CD4-positive, CD25-positive, alpha-beta regulatory T cell (primary cell): ENCODE results near the gene ABCA9. TPM values are rescaled to one million over a fixed set of nuclear protein-coding genes. Genes with fewer than 3 reads are reported as not detected.
"Not testable (repeated sequence)": the region's sequence is repeated elsewhere in the genome, so short reads cannot be mapped to it uniquely, and the experiment has no call there.

Experiments used
- ATAC-seq, 2 donors: fragments of 150-1000 bp; cut with Tn5 transposase; one replicate each; pipeline ENCODE4 v1.10.0; 2021; ENCODE audit warnings: low read depth in 2 of 2, moderate number of reproducible peaks in 2 of 2, moderate library complexity in 1 of 2
- DNase-seq, 3 donors: peaks; one replicate each; pipeline versions ENCODE4 v3.0.0 to v3.0.0-alpha.2; 2012 to 2022; ENCODE audit warnings: mixed read lengths in 1 of 3
- H3K27ac ChIP-seq: one replicate; pipeline ENCODE4 v1.7.0; 2013; ENCODE audit warnings: mild to moderate bottlenecking, low read length; ENCODE audit not compliant: insufficient read depth, poor library complexity, severe bottlenecking
- H3K27me3 ChIP-seq: one replicate; pipeline ENCODE4 v1.7.0; 2013; ENCODE audit warnings: low read length; ENCODE audit not compliant: control insufficient read depth, insufficient read depth
- H3K36me3 ChIP-seq: one replicate; pipeline ENCODE4 v1.7.0; 2013; ENCODE audit warnings: mild to moderate bottlenecking, low read length, moderate library complexity; ENCODE audit not compliant: control insufficient read depth, insufficient read depth
- H3K4me1 ChIP-seq: 2 replicates; pipeline ENCODE4 v1.7.0; 2013; ENCODE audit warnings: mild to moderate bottlenecking, low read length; ENCODE audit not compliant: insufficient read depth, control insufficient read depth, poor library complexity, severe bottlenecking
- H3K4me3 ChIP-seq: one replicate; pipeline ENCODE4 v1.7.0; 2013; ENCODE audit warnings: low read depth, mild to moderate bottlenecking, low read length, moderate library complexity
- H3K9me3 ChIP-seq, 2 experiments: 1 replicate in 1 of 2; 2 replicates in 1 of 2; pipeline ENCODE4 v1.7.0; 2013; ENCODE audit warnings: low read length in 2 of 2, mild to moderate bottlenecking in 1 of 2, moderate library complexity in 1 of 2; ENCODE audit not compliant: control insufficient read depth in 2 of 2
- H3K27ac Mint-ChIP-seq, 3 donors: one replicate each; pipeline ENCODE4 v1.8.0; 2020 to 2022; ENCODE audit warnings: mild to moderate bottlenecking in 3 of 3, mixed read lengths in 3 of 3, moderate library complexity in 2 of 3
- H3K27me3 Mint-ChIP-seq: one replicate; pipeline ENCODE4 v1.8.0; 2022; ENCODE audit warnings: mild to moderate bottlenecking, mixed read lengths
- H3K36me3 Mint-ChIP-seq: one replicate; pipeline ENCODE4 v1.8.0; 2020; ENCODE audit warnings: mixed read lengths
- H3K4me1 Mint-ChIP-seq, 4 donors: one replicate each; pipeline ENCODE4 v1.8.0; 2020 to 2022; ENCODE audit warnings: mixed read lengths in 4 of 4, mild to moderate bottlenecking in 1 of 4
- H3K4me3 Mint-ChIP-seq, 4 donors: one replicate each; pipeline ENCODE4 v1.8.0; 2020 to 2022; ENCODE audit warnings: mild to moderate bottlenecking in 4 of 4, mixed read lengths in 4 of 4, moderate library complexity in 3 of 4
- H3K9me3 Mint-ChIP-seq, 7 donors: one replicate each; pipeline ENCODE4 v1.8.0; 2020 to 2022; ENCODE audit warnings: mixed read lengths in 7 of 7, mild to moderate bottlenecking in 3 of 7, moderate library complexity in 2 of 7
- polyA plus RNA-seq, 4 donors: library from polyadenylated mRNA; unstranded; fragments of 300-500 nt; fragmentation: Illumina TruSeq; gene quantifications; one replicate each; pipeline ENCODE4 v1.2.3, GENCODE V29; 2021
- total RNA-seq: library from RNA; stranded (reverse); gene quantifications from one replicate; pipeline ENCODE4 v1.2.3, GENCODE V29; 2022

ABCA9 gene
- total and polyA plus RNA-seq, 5 donors from 2014 or later: not detected

DNA sequence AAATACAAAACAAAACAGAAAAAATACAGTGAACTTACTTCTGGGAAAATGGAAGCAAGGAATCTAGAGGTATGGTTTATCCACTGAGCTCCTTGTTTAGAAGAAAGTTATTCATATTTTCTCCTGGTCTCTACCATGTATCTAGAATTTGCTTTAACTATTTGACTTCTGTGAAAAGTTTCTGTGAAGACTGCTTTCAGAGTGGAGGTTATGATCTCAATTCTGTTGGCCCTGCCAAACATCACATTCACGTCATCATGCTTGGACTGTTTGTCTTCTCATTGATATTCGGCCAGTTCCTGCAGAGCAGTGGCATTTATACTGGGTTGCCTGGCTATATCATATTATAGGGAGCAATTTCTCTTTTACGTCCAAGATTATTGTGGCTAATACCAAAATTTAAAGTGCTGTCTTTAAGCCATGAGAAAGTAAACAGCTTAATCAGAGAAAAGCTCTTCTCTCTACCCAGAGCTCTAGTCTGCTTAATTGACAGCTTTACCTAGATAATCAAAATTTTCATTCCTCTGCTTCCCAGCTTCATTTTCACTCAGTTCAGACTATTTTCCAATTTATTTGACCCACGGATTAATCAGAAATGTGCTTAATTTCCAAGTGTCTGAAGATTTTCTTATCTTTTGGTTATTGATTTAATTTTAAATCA is 105.4 kb downstream of the ABCA9 start, which contains the start of gene ABCA8:
Gene ABCA8, minus strand, starts transcription at position 212 of the 661 bp plus-strand sequence. CDS start 13,358 bp downstream, outside the sequence.
- Mint-ChIP-seq H3K4me3 (no peak within 1 kb of the TSS), H3K9me3 (no peaks in the 10 kb centered on the region), H3K27ac (no peak within 1 kb of the TSS), H3K27me3 (no peaks in the 10 kb centered on the region), H3K4me1 (no peaks in the 10 kb centered on the region), H3K36me3 (no peaks in the 10 kb centered on the region)
- ATAC-seq: no peak
- Histone ChIP-seq H3K27ac (no peak within 1 kb of the TSS), H3K36me3 (no peaks in the 10 kb centered on the region), H3K4me1 (no peaks in the 10 kb centered on the region), H3K27me3 (no peaks in the 10 kb centered on the region), H3K9me3 (no peaks in the 10 kb centered on the region), H3K4me3 (no peak within 1 kb of the TSS)
- DNase-seq: no peak

DNA sequence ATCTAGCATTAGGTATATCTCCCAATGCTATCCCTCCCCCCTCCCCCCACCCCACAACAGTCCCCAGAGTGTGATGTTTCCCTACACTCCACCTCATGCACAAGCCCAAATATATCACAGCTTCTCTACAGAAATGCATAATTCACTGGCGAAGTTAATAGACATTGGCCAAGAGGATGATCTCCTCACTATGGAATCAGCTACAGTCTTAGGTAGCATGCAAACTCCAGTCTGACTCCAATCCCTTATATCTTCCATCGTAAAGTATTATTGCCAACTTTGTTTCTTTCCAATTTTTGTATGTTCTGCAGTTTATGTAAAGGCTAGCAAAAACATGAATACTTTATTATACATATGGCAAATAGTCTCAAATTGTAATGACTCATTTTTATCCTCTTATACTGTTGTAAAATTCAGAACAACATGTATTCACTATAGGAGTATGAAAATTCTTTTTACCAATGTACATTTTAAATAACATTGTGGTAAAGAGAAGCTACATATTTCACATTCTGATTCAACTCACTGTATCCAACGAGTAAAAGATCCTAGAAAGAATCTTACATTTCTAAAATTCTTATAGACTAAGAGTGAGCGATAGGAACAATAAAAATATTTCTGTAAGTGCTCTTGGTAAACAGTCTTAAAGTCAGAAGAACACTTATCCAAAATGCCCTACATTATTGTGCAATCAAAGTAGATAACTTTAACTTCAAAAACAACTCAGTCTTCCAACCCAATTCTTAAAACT is 106.4 kb downstream of the ABCA9 start:
- Mint-ChIP-seq H3K4me1 (no peaks in the 10 kb centered on the region), H3K9me3 (peaks cover 0 to under 1% (median 0%) of the 10 kb centered on the region in 7 donors), H3K27ac (no peak overlapping the region), H3K4me3 (no peak overlapping the region), H3K27me3 (no peaks in the 10 kb centered on the region), H3K36me3 (no peaks in the 10 kb centered on the region)
- Histone ChIP-seq H3K27ac (no peak overlapping the region), H3K4me3 (no peak overlapping the region), H3K4me1 (no peaks in the 10 kb centered on the region), H3K27me3 (no peaks in the 10 kb centered on the region), H3K36me3 (no peaks in the 10 kb centered on the region), H3K9me3 (no peaks in the 10 kb centered on the region)
- DNase-seq (no peak), ATAC-seq (no peak)

DNA sequence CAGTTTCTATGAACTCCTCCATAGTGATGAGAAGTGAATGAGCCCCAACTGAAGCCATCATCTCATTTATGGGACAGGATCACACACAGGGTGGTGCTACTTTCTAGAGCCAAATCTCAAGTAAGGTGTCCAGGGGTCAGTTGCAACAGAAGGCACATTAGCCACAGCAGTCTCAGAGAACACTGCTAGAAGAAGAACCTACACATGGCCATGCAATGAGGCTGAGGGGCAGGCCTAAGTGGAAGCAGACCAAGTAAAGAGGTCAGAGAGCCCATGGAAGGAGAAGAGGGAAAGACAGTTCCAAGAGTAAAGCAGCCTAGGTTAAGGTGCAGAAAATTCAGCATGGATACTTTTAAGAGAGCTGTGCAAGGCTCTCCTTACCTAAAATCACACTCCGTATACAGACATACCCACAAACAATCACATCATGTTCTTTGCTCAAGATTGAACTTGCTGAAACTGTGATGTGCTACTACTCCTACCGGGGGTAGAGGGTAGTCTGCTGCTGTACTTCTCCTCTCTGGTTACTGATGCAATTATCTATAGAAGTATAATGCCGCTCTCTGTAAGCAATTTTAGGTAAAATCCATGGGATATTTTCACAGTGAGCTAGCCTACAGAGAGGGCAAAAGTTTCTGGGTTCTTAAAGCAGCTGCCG is 107.3 kb downstream of the ABCA9 start:
- DNase-seq (no peak), ATAC-seq (no peak)
- H3K27me3 ChIP-seq: no peaks in the 10 kb centered on the region
- no peak overlapping the region for H3K27ac Mint-ChIP-seq
- no peaks in the 10 kb centered on the region for H3K27me3 Mint-ChIP-seq
- H3K4me3 Mint-ChIP-seq: no peak overlapping the region
- H3K36me3 ChIP-seq: no peaks in the 10 kb centered on the region
- H3K9me3 Mint-ChIP-seq: peaks cover 0 to 3% (median 0%) of the 10 kb centered on the region in 7 donors
- H3K4me1 ChIP-seq: no peaks in the 10 kb centered on the region
- no peaks in the 10 kb centered on the region for H3K36me3 Mint-ChIP-seq
- H3K4me3 ChIP-seq: no peak overlapping the region
- H3K4me1 Mint-ChIP-seq: no peaks in the 10 kb centered on the region
- no peaks in the 10 kb centered on the region for H3K9me3 ChIP-seq
- H3K27ac ChIP-seq: no peak overlapping the region

DNA sequence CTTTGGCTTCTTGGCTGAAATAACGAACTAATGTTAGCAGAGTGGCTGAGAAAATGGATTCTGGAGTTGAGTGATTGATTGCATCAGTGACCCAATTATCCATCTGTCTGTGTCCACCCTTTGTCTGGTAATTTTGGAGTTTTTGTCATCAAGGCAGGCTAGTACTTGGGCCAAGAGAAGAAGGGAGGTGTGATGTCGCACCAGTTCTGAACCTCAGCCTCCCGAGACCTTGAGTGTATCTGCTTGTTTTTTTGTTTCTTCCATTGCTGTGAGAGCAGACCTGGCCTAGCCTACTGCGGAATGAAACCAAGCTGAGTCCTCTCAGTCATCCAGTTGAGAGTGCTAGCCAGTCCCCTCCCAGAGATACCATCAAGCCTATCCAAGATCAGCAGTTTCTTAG is 110.0 kb downstream of the ABCA9 start:
- no peaks in the 10 kb centered on the region for H3K36me3 ChIP-seq
- DNase-seq (no peak), ATAC-seq (no peak)
- H3K9me3 ChIP-seq: no peaks in the 10 kb centered on the region
- Mint-ChIP-seq H3K4me3 (no peak overlapping the region), H3K36me3 (no peaks in the 10 kb centered on the region), H3K4me1 (no peaks in the 10 kb centered on the region), H3K9me3 (peaks cover 0 to 6% (median 0%) of the 10 kb centered on the region in 7 donors), H3K27ac (no peak overlapping the region), H3K27me3 (no peaks in the 10 kb centered on the region)
- no peak overlapping the region for H3K27ac ChIP-seq
- no peaks in the 10 kb centered on the region for H3K4me1 ChIP-seq
- no peaks in the 10 kb centered on the region for H3K27me3 ChIP-seq
- no peak overlapping the region for H3K4me3 ChIP-seq

DNA sequence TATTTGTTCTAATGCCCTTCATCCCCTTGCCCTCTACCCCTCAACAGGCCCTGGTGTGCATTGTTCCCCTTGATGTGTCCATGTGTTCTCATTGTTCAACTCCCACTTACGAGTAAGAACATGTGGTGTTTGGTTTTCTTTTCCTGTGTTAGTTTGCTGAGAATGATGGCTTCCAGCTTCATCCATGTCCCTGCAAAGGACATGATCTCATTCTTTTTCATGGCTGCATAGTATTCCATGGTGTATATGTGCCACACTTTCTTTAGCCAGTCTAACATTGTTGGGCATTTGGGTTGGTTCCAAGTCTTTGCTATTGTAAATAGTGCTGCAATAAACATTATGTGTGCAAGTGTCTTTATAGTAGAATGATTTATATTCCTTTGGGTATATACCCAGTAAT is 112.9 kb downstream of the ABCA9 start:
- not testable (repeated sequence) for H3K4me1 Mint-ChIP-seq, H3K4me3 Mint-ChIP-seq, H3K36me3 ChIP-seq, H3K4me3 ChIP-seq, H3K36me3 Mint-ChIP-seq, H3K27ac Mint-ChIP-seq, H3K27ac ChIP-seq, DNase-seq, H3K9me3 Mint-ChIP-seq, H3K9me3 ChIP-seq, H3K27me3 ChIP-seq, H3K27me3 Mint-ChIP-seq, H3K4me1 ChIP-seq, ATAC-seq

DNA sequence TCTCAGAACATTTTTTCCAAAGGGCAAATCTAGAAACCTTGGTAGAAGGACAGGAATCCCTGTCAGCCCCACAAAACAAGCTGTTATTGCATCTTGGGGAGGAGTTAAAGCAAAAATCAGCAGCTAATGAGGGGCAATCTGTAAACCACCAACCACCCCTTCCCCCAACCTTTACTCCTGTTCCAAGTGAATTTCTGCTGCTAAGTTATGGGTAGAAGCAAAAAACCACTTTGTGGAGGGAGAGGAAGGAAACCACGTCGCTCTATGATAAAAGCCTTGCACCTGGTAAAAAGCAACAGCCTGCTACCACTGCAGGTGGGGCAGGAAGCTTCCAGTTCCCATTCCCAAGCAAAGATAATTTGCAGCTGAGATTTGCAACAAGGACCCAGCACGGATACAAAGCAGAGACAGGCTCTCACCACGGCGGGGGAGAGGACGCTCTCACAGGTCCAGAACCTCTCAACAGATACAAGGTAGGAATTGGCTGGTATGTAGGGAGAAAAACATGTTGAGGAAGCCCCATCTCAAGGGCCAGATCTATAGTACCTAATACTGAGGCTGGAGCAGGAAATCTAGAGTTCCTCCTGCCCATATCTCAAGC is 116.2 kb downstream of the ABCA9 start:
- H3K27me3 ChIP-seq: no peaks in the 10 kb centered on the region
- H3K4me1 Mint-ChIP-seq: no peaks in the 10 kb centered on the region
- H3K27me3 Mint-ChIP-seq: no peaks in the 10 kb centered on the region
- H3K27ac ChIP-seq: no peak overlapping the region
- H3K9me3 ChIP-seq: no peaks in the 10 kb centered on the region
- H3K4me3 ChIP-seq: no peak overlapping the region
- no peaks in the 10 kb centered on the region for H3K36me3 Mint-ChIP-seq
- no peaks in the 10 kb centered on the region for H3K4me1 ChIP-seq
- DNase-seq: no peak
- no peaks in the 10 kb centered on the region for H3K36me3 ChIP-seq
- H3K27ac Mint-ChIP-seq: no peak overlapping the region
- H3K9me3 Mint-ChIP-seq: peaks cover 0 to 9% (median 2%) of the 10 kb centered on the region in 7 donors
- no peak for ATAC-seq
- H3K4me3 Mint-ChIP-seq: no peak overlapping the region

DNA sequence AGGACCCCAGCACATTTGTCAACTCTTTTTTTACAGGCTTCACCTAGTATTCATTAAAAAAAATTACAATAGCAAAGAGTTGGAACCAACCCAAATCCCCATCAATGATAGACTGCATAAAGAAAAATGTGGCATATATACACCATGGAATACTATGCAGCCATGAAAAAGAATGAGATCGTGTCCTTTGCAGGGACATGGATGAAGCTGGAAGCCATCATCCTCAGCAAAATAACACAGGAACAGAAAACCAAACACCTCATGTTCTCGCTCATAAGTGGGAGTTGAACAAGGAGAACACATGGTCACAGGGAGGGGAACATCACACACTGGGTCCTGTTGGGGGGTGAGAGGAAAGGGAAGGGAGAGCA is 116.9 kb downstream of the ABCA9 start:
- H3K27ac Mint-ChIP-seq, H3K27ac ChIP-seq, H3K4me1 Mint-ChIP-seq, H3K9me3 Mint-ChIP-seq, DNase-seq, H3K36me3 Mint-ChIP-seq, H3K27me3 ChIP-seq, H3K4me3 Mint-ChIP-seq, H3K9me3 ChIP-seq, H3K4me1 ChIP-seq, H3K27me3 Mint-ChIP-seq, ATAC-seq, H3K4me3 ChIP-seq, H3K36me3 ChIP-seq: not testable (repeated sequence)
